HG03460 (cell line): ENCODE data around the gene KIF1B.
"Not testable (repeated sequence)": the region's sequence is repeated elsewhere in the genome, so short reads cannot be mapped to it uniquely, and the experiment has no call there.

Source experiments
- ATAC-seq: cut with Tn5 transposase; IDR thresholded peaks from one replicate; pipeline ENCODE4 v1.9.1; 2021; ENCODE audit not compliant: unreplicated experiment

The KIF1B gene

GRCh38 chr1:10229903-10230302 is 19.5 kb downstream of the KIF1B start:
- ATAC-seq: no peak

DNA sequence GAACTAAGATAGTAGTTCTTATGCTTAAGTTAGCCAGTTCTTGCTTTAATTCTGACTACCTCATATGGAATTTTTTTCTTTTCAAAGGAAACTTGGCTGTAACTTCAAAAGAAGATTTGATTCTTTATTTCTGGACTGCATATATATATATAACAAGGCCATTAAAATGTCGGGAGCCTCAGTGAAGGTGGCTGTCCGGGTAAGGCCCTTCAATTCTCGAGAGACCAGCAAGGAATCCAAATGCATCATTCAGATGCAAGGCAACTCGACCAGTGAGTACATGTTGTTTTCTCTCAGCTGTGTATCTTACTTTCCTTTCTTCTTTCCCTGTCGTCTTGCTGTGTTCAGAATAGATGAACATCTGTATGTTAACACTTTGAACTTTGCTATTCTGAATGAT is 21.8 kb downstream of the KIF1B start:
- no peak for ATAC-seq

DNA sequence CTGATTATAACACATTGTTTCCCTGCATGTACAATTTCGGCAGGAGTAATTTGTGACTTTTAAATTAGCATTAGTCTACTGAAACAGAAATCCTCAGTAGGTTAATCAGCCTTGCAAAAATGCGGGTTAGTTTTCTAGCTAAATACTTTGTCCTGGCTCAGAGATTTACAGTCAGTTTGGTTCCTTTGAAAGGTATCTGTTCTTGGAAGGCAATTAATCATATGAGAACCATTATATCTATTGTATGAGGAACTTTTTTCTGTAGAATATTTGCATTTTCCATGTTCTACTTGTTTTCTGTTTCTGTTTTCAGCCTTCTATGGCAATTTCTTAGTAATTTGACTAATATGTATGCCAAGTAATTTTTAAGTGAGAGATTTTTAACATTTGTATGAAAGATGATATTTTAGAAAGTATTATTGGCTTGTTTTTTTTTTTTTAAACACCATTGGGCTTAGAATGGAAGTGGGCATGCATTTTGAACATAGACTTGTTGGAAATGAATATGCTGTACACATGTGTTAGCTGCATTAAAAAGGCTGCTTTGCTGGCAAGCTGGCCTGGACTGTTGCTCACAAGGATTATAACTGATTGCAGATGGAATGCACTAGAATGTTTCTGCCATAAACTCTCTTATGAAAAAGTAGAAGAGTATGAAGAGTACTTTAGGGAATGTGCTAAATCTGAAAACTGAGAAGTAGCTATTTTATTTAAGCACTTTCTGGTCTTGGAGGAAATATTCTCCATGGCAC is 26.2 kb downstream of the KIF1B start:
- no peak for ATAC-seq

GRCh38 chr1:10237157-10237539 is 26.8 kb downstream of the KIF1B start:
- no peak for ATAC-seq

DNA sequence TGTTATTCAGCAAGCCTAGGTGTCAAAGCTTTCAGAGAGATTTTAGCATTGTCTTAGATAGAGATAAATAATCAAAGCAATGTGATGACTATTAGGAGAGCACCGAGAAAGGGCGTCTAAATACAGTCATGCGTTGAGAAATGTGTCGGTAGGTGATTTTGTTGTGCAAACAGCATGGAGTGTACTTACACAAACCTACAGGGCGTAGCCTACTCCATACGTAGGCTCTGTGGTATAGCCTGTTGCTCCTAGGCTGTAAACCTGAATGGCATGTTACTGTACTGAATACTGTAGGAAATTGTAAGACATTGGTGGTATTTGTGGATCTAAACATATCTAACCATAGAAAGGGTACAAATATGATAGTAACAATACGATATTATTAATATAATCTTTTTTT is 31.8 kb downstream of the KIF1B start:
- no peak for ATAC-seq

- ATAC-seq: no peak
Observed at GRCh38 chr1:10242811-10243210, 32.4 kb downstream of the KIF1B start.

GRCh38 chr1:10245674-10246073 is 35.3 kb downstream of the KIF1B start:
- ATAC-seq: no peak

DNA sequence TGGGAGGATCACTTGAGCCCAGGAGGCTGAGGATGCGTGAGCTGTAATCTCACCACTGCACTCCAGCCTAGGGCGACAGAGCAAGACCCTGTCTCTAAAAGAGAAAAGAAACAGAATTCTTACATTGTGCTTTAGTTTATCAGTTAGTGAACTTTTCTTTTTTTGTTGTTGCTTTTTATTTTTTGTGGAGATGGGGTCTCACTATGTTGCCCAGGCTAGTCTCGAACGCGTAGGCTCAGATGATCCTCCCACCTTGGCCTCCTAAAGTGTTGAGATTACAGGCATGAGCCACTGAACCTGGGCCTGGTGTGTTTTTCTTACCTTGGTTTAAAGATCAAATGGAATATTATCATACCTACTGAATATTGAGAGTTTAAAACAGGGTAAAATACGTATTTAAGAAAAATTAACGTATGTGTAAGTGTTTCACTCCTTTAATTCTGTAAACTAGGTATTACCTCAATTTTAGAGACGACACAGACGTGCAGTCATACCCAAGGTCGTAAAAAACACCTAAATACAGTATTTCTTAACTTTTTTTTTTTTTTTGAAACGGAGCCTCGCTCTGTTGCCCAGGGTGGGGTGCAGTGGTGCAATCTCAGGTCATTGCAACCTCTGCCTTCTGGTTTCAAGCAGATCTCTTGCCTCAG is 39.6 kb downstream of the KIF1B start:
- ATAC-seq: no peak

DNA sequence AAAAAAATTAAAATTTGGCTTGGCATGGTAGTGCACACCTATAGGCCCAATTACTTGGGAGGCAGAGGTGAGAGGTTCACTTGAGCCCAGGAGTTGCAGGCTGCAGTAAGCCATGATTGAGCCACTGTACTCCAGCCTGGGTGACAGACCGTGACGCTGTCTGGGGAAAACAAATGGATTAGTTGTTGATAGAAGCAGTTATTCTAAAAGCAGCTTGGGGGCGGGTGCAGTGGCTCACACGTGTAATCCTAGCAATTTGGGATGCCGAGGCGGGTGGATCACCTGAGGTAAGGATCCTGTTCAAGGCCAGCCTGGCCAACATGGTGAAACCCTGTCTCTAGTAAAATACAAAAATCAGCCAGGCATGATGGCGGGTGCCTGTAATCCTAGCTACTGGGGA is 40.3 kb downstream of the KIF1B start:
- ATAC-seq: no peak

DNA sequence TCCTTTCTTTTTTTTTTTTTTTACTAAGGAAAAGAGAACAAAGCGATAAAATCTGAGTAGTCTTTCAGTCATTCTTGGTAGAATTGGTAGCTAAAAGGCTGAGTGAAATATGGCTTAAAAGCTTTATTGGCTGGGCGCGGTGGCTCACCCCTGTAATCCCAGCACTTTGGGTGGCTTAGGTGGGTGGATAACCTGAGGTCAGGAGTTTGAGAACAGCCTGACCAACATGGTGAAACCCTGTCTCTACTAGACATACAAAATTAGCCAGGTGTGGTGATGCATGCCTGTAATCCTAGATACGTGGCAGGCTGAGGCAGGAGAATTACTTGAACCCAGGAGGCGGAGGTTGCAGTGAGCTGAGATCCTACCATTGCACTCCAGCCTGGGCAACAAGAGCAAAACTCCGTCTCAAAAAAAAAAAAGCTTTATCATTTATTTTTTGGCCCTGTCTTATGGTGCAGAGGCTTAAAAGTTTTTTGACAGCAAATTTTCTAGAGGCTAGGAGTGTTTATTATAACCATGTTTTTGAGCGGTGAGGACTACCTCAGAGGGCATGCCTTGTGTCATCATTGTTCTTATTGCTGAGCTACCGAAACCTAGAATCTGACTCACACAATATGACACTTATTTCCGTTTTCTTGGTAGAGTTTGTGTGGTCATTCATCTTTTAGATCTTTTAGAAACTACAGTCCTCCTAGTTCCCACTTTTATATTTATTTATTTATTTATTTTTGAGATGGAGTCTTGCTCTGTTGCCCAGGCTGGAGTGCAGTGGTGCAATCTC is 41.1 kb downstream of the KIF1B start:
- ATAC-seq: not testable (repeated sequence)

GRCh38 chr1:10252508-10252907 is 42.1 kb downstream of the KIF1B start:
- no peak for ATAC-seq

DNA sequence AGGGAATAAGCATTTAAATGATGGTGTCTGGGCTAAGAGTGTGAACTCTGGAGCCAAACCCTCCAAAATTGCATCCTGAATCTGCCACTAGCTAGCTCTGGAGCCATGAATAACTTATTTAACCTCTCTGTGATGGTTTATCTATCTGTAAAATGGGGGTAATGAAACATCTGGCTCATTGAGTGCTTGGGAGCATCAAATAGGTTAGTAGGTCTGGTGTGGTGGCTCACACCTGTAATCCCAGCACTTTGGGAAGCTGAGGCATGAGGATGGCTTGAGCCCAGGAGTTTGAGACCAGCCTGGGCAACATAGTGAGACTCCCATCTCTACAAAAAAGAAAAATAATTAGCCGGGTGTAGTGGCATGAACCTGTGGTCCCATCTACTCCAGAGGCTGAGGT is 42.8 kb downstream of the KIF1B start:
- ATAC-seq: no peak

DNA sequence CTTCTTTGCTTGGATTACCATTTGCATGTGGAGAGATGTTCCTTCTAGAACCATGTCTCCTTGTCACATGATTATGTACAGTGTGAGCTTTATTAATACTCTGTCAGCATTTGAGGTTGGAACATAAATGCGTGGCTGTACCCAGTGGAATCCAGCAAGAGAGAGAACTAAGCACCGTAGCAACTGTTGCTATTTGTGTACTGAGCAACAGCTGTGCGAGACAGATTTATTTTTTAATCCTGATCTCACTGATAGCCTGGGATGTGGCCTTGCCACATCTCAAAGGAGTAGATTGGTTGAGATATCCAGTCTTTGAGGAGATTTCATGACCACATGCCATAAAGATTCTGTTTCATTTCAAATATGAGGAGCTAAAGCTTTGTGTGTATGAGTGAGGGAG is 43.4 kb downstream of the KIF1B start:
- no peak for ATAC-seq

- ATAC-seq: no peak
Observed at GRCh38 chr1:10257851-10258250, 47.5 kb downstream of the KIF1B start.

DNA sequence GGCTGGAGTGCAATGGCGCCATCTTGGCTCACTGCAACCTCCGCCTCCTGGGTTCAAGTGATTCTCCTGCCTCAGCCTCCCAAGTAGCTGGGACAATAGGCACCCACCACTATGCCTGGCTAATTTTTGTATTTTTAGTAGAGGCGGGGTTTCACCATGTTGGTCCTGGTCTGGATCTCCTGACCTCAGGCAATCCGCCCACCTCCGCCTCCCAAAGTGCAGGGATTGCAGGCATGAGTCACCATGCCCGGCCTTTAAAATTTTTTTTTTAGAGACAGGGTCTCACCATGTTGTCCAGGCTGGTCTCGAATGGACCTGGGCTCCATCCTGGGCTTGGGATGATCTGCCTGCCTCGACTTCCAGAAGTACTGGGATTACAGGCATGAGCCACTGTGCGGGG is 49.2 kb downstream of the KIF1B start:
- ATAC-seq: not testable (repeated sequence)

DNA sequence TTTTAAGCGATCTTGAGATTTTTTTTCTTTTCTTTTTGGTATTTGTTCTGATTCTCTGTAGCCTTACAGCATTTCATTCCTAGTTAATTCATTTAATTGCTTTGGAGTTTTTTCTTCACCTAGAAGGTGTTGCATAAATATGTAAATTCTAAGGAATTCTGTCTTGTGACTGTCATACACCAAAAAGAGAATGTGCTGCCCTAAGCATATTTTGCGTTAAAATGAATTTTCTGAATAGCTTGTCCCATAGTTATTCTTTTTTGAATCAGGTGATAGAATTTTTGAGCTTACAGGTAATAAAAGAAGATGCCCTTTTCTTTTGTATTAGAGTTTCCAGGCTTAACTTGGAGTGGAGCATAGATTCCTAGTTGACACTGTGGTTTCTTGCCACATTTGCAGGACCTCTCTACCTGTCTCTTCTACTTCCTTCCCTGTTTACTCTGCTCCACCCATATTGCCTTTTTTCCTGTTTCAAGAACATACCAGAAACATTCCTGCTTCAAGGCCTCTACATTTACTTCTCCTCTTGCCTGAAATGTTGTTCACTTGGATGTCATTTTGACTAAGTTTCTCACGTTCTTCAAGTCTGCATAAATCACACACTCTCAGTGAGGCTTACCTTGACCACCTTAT is 53.2 kb downstream of the KIF1B start:
- ATAC-seq: no peak

DNA sequence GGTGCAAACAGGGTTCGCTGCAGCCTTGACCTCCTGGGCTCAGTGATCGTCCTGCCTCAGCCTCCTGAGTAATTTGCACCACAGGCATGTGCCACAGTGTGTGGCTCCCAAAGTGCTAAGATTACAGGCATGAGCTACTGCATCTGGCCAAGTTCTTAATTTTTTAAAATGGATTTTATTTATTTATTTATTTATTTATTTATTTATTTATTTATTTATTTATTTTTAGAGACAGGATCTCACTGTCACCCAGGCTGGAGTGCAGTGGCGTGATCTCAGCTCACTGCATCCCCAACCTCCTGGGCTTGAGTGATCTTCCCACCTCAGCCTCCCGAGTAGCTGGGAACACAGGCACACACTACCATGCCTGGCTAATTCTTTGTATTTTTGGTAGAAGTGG is 54.7 kb downstream of the KIF1B start:
- ATAC-seq: no peak

GRCh38 chr1:10265900-10266299 is 55.5 kb downstream of the KIF1B start:
- ATAC-seq: no peak

DNA sequence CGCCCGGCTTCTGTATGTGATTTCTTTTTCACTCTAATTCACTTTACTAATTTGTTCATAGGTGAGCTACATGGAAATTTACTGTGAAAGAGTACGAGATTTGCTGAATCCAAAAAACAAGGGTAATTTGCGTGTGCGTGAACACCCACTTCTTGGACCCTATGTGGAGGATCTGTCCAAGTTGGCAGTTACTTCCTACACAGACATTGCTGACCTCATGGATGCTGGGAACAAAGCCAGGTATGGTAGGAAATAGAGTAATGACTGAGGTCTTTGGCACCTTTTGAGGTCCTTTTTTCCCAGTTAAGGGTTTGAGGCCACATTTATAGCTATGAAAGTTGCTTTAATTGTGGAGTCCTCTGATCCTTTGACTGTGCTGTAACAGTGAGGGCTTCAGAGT is 56.9 kb downstream of the KIF1B start:
- ATAC-seq: no peak

DNA sequence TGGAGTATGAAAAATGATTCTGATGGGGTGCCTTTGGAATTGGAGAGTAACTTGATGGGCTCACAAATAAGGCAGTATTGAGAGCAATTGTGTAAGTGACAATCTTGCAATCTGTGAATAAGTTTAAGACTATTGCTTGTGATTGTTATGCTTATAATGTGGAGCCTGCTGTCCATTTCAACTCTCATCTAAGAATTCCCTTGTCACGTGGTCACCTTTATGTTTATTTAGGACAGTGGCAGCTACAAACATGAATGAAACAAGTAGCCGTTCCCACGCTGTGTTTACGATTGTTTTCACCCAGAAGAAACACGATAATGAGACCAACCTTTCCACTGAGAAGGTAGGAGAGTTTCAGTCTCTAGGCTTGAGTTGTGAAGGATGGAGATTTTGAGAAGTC is 57.6 kb downstream of the KIF1B start:
- ATAC-seq: no peak

GRCh38 chr1:10271090-10271489 is 60.7 kb downstream of the KIF1B start:
- ATAC-seq: no peak

DNA sequence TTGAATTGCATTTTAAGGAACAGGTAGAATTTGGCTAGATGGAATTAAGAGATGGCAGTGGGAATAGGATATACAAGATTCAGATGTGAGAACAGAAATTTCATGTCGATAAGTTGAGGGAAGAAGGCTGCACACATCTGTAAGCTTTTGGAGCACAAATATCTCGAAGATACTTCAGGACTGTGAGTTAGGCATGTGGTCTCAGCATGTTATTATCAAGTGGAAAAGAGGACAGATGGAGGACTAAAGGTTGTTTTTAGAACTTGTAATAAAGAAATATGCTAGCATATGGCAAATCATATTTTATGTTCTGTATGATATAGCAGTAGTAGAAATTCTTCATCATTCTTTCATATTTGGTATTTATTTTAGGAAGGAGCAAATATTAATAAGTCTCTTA is 61.5 kb downstream of the KIF1B start:
- no peak for ATAC-seq
